CD4-positive, CD25-positive, alpha-beta regulatory T cell (primary cell): ENCODE measurements around the gene MAS1. TPM values are rescaled to one million over a fixed set of nuclear protein-coding genes. Genes with fewer than 3 reads are reported as not detected.

Experiments
- ATAC-seq, 2 donors: fragments of 150-1000 bp; cut with Tn5 transposase; one replicate each; pipeline ENCODE4 v1.10.0; 2021; ENCODE audit warnings: low read depth in 2 of 2, moderate number of reproducible peaks in 2 of 2, moderate library complexity in 1 of 2
- DNase-seq, 3 donors: peaks; one replicate each; pipeline versions ENCODE4 v3.0.0 to v3.0.0-alpha.2; 2012 to 2022; ENCODE audit warnings: mixed read lengths in 1 of 3
- H3K27ac ChIP-seq: one replicate; pipeline ENCODE4 v1.7.0; 2013; ENCODE audit warnings: mild to moderate bottlenecking, low read length; ENCODE audit not compliant: insufficient read depth, poor library complexity, severe bottlenecking
- H3K27me3 ChIP-seq: one replicate; pipeline ENCODE4 v1.7.0; 2013; ENCODE audit warnings: low read length; ENCODE audit not compliant: control insufficient read depth, insufficient read depth
- H3K36me3 ChIP-seq: one replicate; pipeline ENCODE4 v1.7.0; 2013; ENCODE audit warnings: mild to moderate bottlenecking, low read length, moderate library complexity; ENCODE audit not compliant: control insufficient read depth, insufficient read depth
- H3K4me1 ChIP-seq: 2 replicates; pipeline ENCODE4 v1.7.0; 2013; ENCODE audit warnings: mild to moderate bottlenecking, low read length; ENCODE audit not compliant: insufficient read depth, control insufficient read depth, poor library complexity, severe bottlenecking
- H3K4me3 ChIP-seq: one replicate; pipeline ENCODE4 v1.7.0; 2013; ENCODE audit warnings: low read depth, mild to moderate bottlenecking, low read length, moderate library complexity
- H3K9me3 ChIP-seq, 2 experiments: 1 replicate in 1 of 2; 2 replicates in 1 of 2; pipeline ENCODE4 v1.7.0; 2013; ENCODE audit warnings: low read length in 2 of 2, mild to moderate bottlenecking in 1 of 2, moderate library complexity in 1 of 2; ENCODE audit not compliant: control insufficient read depth in 2 of 2
- H3K27ac Mint-ChIP-seq, 3 donors: one replicate each; pipeline ENCODE4 v1.8.0; 2020 to 2022; ENCODE audit warnings: mild to moderate bottlenecking in 3 of 3, mixed read lengths in 3 of 3, moderate library complexity in 2 of 3
- H3K27me3 Mint-ChIP-seq: one replicate; pipeline ENCODE4 v1.8.0; 2022; ENCODE audit warnings: mild to moderate bottlenecking, mixed read lengths
- H3K36me3 Mint-ChIP-seq: one replicate; pipeline ENCODE4 v1.8.0; 2020; ENCODE audit warnings: mixed read lengths
- H3K4me1 Mint-ChIP-seq, 4 donors: one replicate each; pipeline ENCODE4 v1.8.0; 2020 to 2022; ENCODE audit warnings: mixed read lengths in 4 of 4, mild to moderate bottlenecking in 1 of 4
- H3K4me3 Mint-ChIP-seq, 4 donors: one replicate each; pipeline ENCODE4 v1.8.0; 2020 to 2022; ENCODE audit warnings: mild to moderate bottlenecking in 4 of 4, mixed read lengths in 4 of 4, moderate library complexity in 3 of 4
- H3K9me3 Mint-ChIP-seq, 7 donors: one replicate each; pipeline ENCODE4 v1.8.0; 2020 to 2022; ENCODE audit warnings: mixed read lengths in 7 of 7, mild to moderate bottlenecking in 3 of 7, moderate library complexity in 2 of 7
- polyA plus RNA-seq, 4 donors: library from polyadenylated mRNA; unstranded; fragments of 300-500 nt; fragmentation: Illumina TruSeq; gene quantifications; one replicate each; pipeline ENCODE4 v1.2.3, GENCODE V29; 2021
- total RNA-seq: library from RNA; stranded (reverse); gene quantifications from one replicate; pipeline ENCODE4 v1.2.3, GENCODE V29; 2022

Gene MAS1
- total and polyA plus RNA-seq, 5 donors from 2014 or later = not detected

- DNase-seq (no peak), ATAC-seq (no peak)
- no peaks in the 10 kb centered on the region for H3K27me3 ChIP-seq
- Mint-ChIP-seq H3K9me3 (no peaks in the 10 kb centered on the region), H3K4me1 (no peaks in the 10 kb centered on the region), H3K27me3 (peaks cover 12% of the 10 kb centered on the region), H3K36me3 (no peaks in the 10 kb centered on the region), H3K27ac (no peak overlapping the region), H3K4me3 (no peak overlapping the region)
- no peaks in the 10 kb centered on the region for H3K36me3 ChIP-seq
- no peak overlapping the region for H3K4me3 ChIP-seq
- no peak overlapping the region for H3K27ac ChIP-seq
- no peaks in the 10 kb centered on the region for H3K9me3 ChIP-seq
- H3K4me1 ChIP-seq = no peaks in the 10 kb centered on the region
Observed at GRCh38 chr6:159897603-159898002, 6.8 kb downstream of the MAS1 start.

- no peaks in the 10 kb centered on the region for H3K36me3 Mint-ChIP-seq
- no peak for DNase-seq
- Histone ChIP-seq H3K27ac (no peak overlapping the region), H3K36me3 (no peaks in the 10 kb centered on the region), H3K4me1 (no peaks in the 10 kb centered on the region), H3K27me3 (no peaks in the 10 kb centered on the region), H3K9me3 (no peaks in the 10 kb centered on the region), H3K4me3 (no peak overlapping the region)
- H3K4me1 Mint-ChIP-seq = no peaks in the 10 kb centered on the region
- H3K4me3 Mint-ChIP-seq = no peak overlapping the region
- no peak overlapping the region for H3K27ac Mint-ChIP-seq
- peaks cover 6% of the 10 kb centered on the region for H3K27me3 Mint-ChIP-seq
- no peaks in the 10 kb centered on the region for H3K9me3 Mint-ChIP-seq
- ATAC-seq = no peak
Observed at GRCh38 chr6:159898519-159898918, 7.7 kb downstream of the MAS1 start.

- Histone ChIP-seq H3K4me3 (no peak overlapping the region), H3K27me3 (no peaks in the 10 kb centered on the region)
- ATAC-seq = no peak
Observed at GRCh38 chr6:159899994-159900745, 9.4 kb downstream of the MAS1 start.

GRCh38 chr6:159902620-159903019 lies 11.8 kb downstream of the MAS1 start:
- H3K36me3 ChIP-seq = no peaks in the 10 kb centered on the region

More at GRCh38 chr6:159899994-159900745, 9.4 kb downstream of the MAS1 start:
- no peak for DNase-seq
- Histone ChIP-seq H3K4me1 (no peaks in the 10 kb centered on the region), H3K36me3 (no peaks in the 10 kb centered on the region), H3K27ac (no peak overlapping the region), H3K9me3 (no peaks in the 10 kb centered on the region)
- Mint-ChIP-seq H3K27me3 (no peaks in the 10 kb centered on the region), H3K27ac (no peak overlapping the region), H3K9me3 (no peaks in the 10 kb centered on the region), H3K4me3 (no peak overlapping the region), H3K36me3 (no peaks in the 10 kb centered on the region), H3K4me1 (no peaks in the 10 kb centered on the region)

GRCh38 chr6:159904497-159904911 lies 13.7 kb downstream of the MAS1 start:
- H3K27me3 ChIP-seq = no peaks in the 10 kb centered on the region
- no peaks in the 10 kb centered on the region for H3K36me3 Mint-ChIP-seq
- no peak overlapping the region for H3K4me3 Mint-ChIP-seq
- H3K36me3 ChIP-seq = no peaks in the 10 kb centered on the region
- no peak overlapping the region for H3K4me3 ChIP-seq
- no peaks in the 10 kb centered on the region for H3K4me1 Mint-ChIP-seq
- DNase-seq (no peak), ATAC-seq (no peak)
- peaks cover 15% of the 10 kb centered on the region for H3K27me3 Mint-ChIP-seq
- H3K4me1 ChIP-seq = no peaks in the 10 kb centered on the region
- H3K27ac ChIP-seq = no peak overlapping the region
- H3K27ac Mint-ChIP-seq = no peak overlapping the region
- no peaks in the 10 kb centered on the region for H3K9me3 Mint-ChIP-seq
- H3K9me3 ChIP-seq = no peaks in the 10 kb centered on the region

More at GRCh38 chr6:159902620-159903019, 11.8 kb downstream of the MAS1 start:
- Histone ChIP-seq H3K4me3 (no peak overlapping the region), H3K27me3 (no peaks in the 10 kb centered on the region), H3K4me1 (no peaks in the 10 kb centered on the region), H3K9me3 (no peaks in the 10 kb centered on the region), H3K27ac (no peak overlapping the region)
- H3K4me3 Mint-ChIP-seq = no peak overlapping the region
- H3K4me1 Mint-ChIP-seq = no peaks in the 10 kb centered on the region
- no peak overlapping the region for H3K27ac Mint-ChIP-seq
- peaks cover 7% of the 10 kb centered on the region for H3K27me3 Mint-ChIP-seq
- DNase-seq = no peak
- no peak for ATAC-seq
- no peaks in the 10 kb centered on the region for H3K36me3 Mint-ChIP-seq
- H3K9me3 Mint-ChIP-seq = no peaks in the 10 kb centered on the region

GRCh38 chr6:159906400-159906799 lies 15.6 kb downstream of the MAS1 start:
- no peaks in the 10 kb centered on the region for H3K4me1 ChIP-seq
- DNase-seq (no peak), ATAC-seq (no peak)
- H3K27ac ChIP-seq = no peak overlapping the region
- H3K4me3 ChIP-seq = no peak overlapping the region
- H3K9me3 ChIP-seq = no peaks in the 10 kb centered on the region
- H3K36me3 ChIP-seq = no peaks in the 10 kb centered on the region
- peaks cover 7% of the 10 kb centered on the region for H3K27me3 ChIP-seq
- H3K27ac Mint-ChIP-seq = no peak overlapping the region
- peaks cover 0 to 2% (median 0%) of the 10 kb centered on the region in 7 donors for H3K9me3 Mint-ChIP-seq
- H3K4me1 Mint-ChIP-seq = no peaks in the 10 kb centered on the region
- H3K36me3 Mint-ChIP-seq = no peaks in the 10 kb centered on the region
- H3K4me3 Mint-ChIP-seq = no peak overlapping the region
- H3K27me3 Mint-ChIP-seq = peaks cover 28% of the 10 kb centered on the region

GRCh38 chr6:159908535-159908934 lies 17.7 kb downstream of the MAS1 start:
- Mint-ChIP-seq H3K9me3 (peaks cover 0 to 4% (median 0%) of the 10 kb centered on the region in 7 donors), H3K4me1 (peaks cover 0 to 2% (median 0%) of the 10 kb centered on the region in 4 donors), H3K36me3 (no peaks in the 10 kb centered on the region), H3K4me3 (no peak overlapping the region), H3K27ac (no peak overlapping the region), H3K27me3 (peaks cover 43% of the 10 kb centered on the region)
- Histone ChIP-seq H3K27me3 (peaks cover 10% of the 10 kb centered on the region), H3K9me3 (no peaks in the 10 kb centered on the region), H3K4me3 (no peak overlapping the region), H3K27ac (no peak overlapping the region), H3K4me1 (no peaks in the 10 kb centered on the region), H3K36me3 (no peaks in the 10 kb centered on the region)
- DNase-seq (no peak), ATAC-seq (no peak)

- no peak overlapping the region for H3K27ac Mint-ChIP-seq
- peaks cover 47% of the 10 kb centered on the region for H3K27me3 Mint-ChIP-seq
- DNase-seq (no peak), ATAC-seq (no peak)
- no peak overlapping the region for H3K4me3 Mint-ChIP-seq
- peaks cover 10% of the 10 kb centered on the region for H3K27me3 ChIP-seq
- no peaks in the 10 kb centered on the region for H3K36me3 ChIP-seq
- H3K4me1 Mint-ChIP-seq = peaks cover 0 to 4% (median 0%) of the 10 kb centered on the region in 4 donors
- H3K36me3 Mint-ChIP-seq = no peaks in the 10 kb centered on the region
- H3K4me1 ChIP-seq = no peaks in the 10 kb centered on the region
- H3K9me3 ChIP-seq = no peaks in the 10 kb centered on the region
- H3K4me3 ChIP-seq = no peak overlapping the region
- no peak overlapping the region for H3K27ac ChIP-seq
- H3K9me3 Mint-ChIP-seq = peaks cover 0 to 4% (median 0%) of the 10 kb centered on the region in 7 donors
Observed at GRCh38 chr6:159908979-159909378, 18.2 kb downstream of the MAS1 start.
